ENCODE data around the gene KPNA4.
"Not testable (repeated sequence)": the region's sequence is repeated elsewhere in the genome, so short reads cannot be mapped to it uniquely, and the experiment has no call there.

Gene KPNA4

GRCh38 chr3:160516391-160516790 lies 49.0 kb downstream of the KPNA4 start:
- not testable (repeated sequence) for H3K4me2 ChIP-seq (ENCODE audit: low read length); H2BK5ac ChIP-seq (ENCODE audit: low read length); H3K18ac ChIP-seq (ENCODE audit: low read length); H3K4ac ChIP-seq (ENCODE audit: low read depth, low read length); H3K23ac ChIP-seq (ENCODE audit: low read length); H3K4me1 ChIP-seq (ENCODE audit: control insufficient read depth, low read depth, low read length); DNase-seq; H3K56ac ChIP-seq (ENCODE audit: low read length); H3K27me3 ChIP-seq (ENCODE audit: insufficient read depth, low read length, poor library complexity); H2BK15ac ChIP-seq (replicated peaks; ENCODE audit: low read depth); H3K36me3 ChIP-seq (ENCODE audit: control insufficient read depth, insufficient read depth, low read length); H4K5ac ChIP-seq (ENCODE audit: low read length); H2AK5ac ChIP-seq (ENCODE audit: low read length); H3K79me2 ChIP-seq (ENCODE audit: control insufficient read depth, insufficient read depth, low read length); H3K4me3 ChIP-seq (ENCODE audit: low read length); H4K8ac ChIP-seq (ENCODE audit: low read depth, low read length); H2BK120ac ChIP-seq (ENCODE audit: low read depth, low read length); H3K27ac ChIP-seq (ENCODE audit: low read depth, low read length); H3K9ac ChIP-seq (ENCODE audit: low read length); H3K79me1 ChIP-seq (ENCODE audit: low read length)
- WGBS (ENCODE audit: extremely low coverage, insufficient coverage, low lambda C conversion rate) = no CpG with 5 or more reads among the region's 2 CpGs

- H3K9ac ChIP-seq (ENCODE audit: low read length) = no peak overlapping the region
- H3K23ac ChIP-seq (ENCODE audit: low read length) = no peak overlapping the region
- no peak overlapping the region for H3K27ac ChIP-seq (ENCODE audit: low read depth, low read length)
- H2BK15ac ChIP-seq (replicated peaks; ENCODE audit: low read depth) = no peak overlapping the region
- no peak overlapping the region for H3K4me2 ChIP-seq (ENCODE audit: low read length)
- no peak overlapping the region for H2BK120ac ChIP-seq (ENCODE audit: low read depth, low read length)
- H3K4me3 ChIP-seq (ENCODE audit: low read length) = no peak overlapping the region
- no peak overlapping the region for H3K56ac ChIP-seq (ENCODE audit: low read length)
- H2AK5ac ChIP-seq (ENCODE audit: low read length) = no peak overlapping the region
- H3K36me3 ChIP-seq (ENCODE audit: control insufficient read depth, insufficient read depth, low read length) = peaks cover under 1% of the 10 kb centered on the region
- H3K79me2 ChIP-seq (ENCODE audit: control insufficient read depth, insufficient read depth, low read length) = no peaks in the 10 kb centered on the region
- no peaks in the 10 kb centered on the region for H3K27me3 ChIP-seq (ENCODE audit: insufficient read depth, low read length, poor library complexity)
- no peak overlapping the region for H3K4ac ChIP-seq (ENCODE audit: low read depth, low read length)
- no peak overlapping the region for H3K18ac ChIP-seq (ENCODE audit: low read length)
- H3K79me1 ChIP-seq (ENCODE audit: low read length) = no peaks in the 10 kb centered on the region
- H4K5ac ChIP-seq (ENCODE audit: low read length) = no peak overlapping the region
- no peak for DNase-seq
- H3K4me1 ChIP-seq (ENCODE audit: control insufficient read depth, low read depth, low read length) = no peaks in the 10 kb centered on the region
- WGBS (ENCODE audit: extremely low coverage, insufficient coverage, low lambda C conversion rate) = no CpG with 5 or more reads among the region's 3 CpGs
- H4K8ac ChIP-seq (ENCODE audit: low read depth, low read length) = no peak overlapping the region
- H2BK5ac ChIP-seq (ENCODE audit: low read length) = no peak overlapping the region
These were observed 64.0 kb downstream of the KPNA4 start for GRCh38 chr3:160501325-160501724.

- no peaks in the 10 kb centered on the region for H3K79me1 ChIP-seq (ENCODE audit: low read length)
- H4K5ac ChIP-seq (ENCODE audit: low read length) = no peak overlapping the region
- H3K27me3 ChIP-seq (ENCODE audit: insufficient read depth, low read length, poor library complexity) = no peaks in the 10 kb centered on the region
- peaks cover 1% of the 10 kb centered on the region for H3K4me1 ChIP-seq (ENCODE audit: control insufficient read depth, low read depth, low read length)
- DNase-seq = no peak
- no peak overlapping the region for H2AK5ac ChIP-seq (ENCODE audit: low read length)
- H3K23ac ChIP-seq (ENCODE audit: low read length) = no peak overlapping the region
- H3K36me3 ChIP-seq (ENCODE audit: control insufficient read depth, insufficient read depth, low read length) = no peaks in the 10 kb centered on the region
- H2BK15ac ChIP-seq (replicated peaks; ENCODE audit: low read depth) = no peak overlapping the region
- H2BK5ac ChIP-seq (ENCODE audit: low read length) = no peak overlapping the region
- no peak overlapping the region for H4K8ac ChIP-seq (ENCODE audit: low read depth, low read length)
- H3K4me2 ChIP-seq (ENCODE audit: low read length) = no peak overlapping the region
- H3K4ac ChIP-seq (ENCODE audit: low read depth, low read length) = no peak overlapping the region
- H3K4me3 ChIP-seq (ENCODE audit: low read length) = no peak overlapping the region
- no peak overlapping the region for H3K27ac ChIP-seq (ENCODE audit: low read depth, low read length)
- H3K9ac ChIP-seq (ENCODE audit: low read length) = no peak overlapping the region
- no peak overlapping the region for H2BK120ac ChIP-seq (ENCODE audit: low read depth, low read length)
- H3K79me2 ChIP-seq (ENCODE audit: control insufficient read depth, insufficient read depth, low read length) = no peaks in the 10 kb centered on the region
- WGBS (ENCODE audit: extremely low coverage, insufficient coverage, low lambda C conversion rate) = no CpG with 5 or more reads among the region's 1 CpG
- no peak overlapping the region for H3K18ac ChIP-seq (ENCODE audit: low read length)
- H3K56ac ChIP-seq (ENCODE audit: low read length) = no peak overlapping the region
These were observed 67.2 kb downstream of the KPNA4 start for GRCh38 chr3:160498202-160498601.

- Histone ChIP-seq H2BK15ac (replicated peaks; ENCODE audit: low read depth) (no peak overlapping the region), H3K4me2 (ENCODE audit: low read length) (no peak overlapping the region), H3K79me1 (ENCODE audit: low read length) (no peaks in the 10 kb centered on the region), H3K27me3 (ENCODE audit: insufficient read depth, low read length, poor library complexity) (no peaks in the 10 kb centered on the region), H3K18ac (ENCODE audit: low read length) (no peak overlapping the region), H3K79me2 (ENCODE audit: control insufficient read depth, insufficient read depth, low read length) (no peaks in the 10 kb centered on the region), H2BK120ac (ENCODE audit: low read depth, low read length) (no peak overlapping the region), H3K56ac (ENCODE audit: low read length) (no peak overlapping the region), H3K4ac (ENCODE audit: low read depth, low read length) (no peak overlapping the region), H4K5ac (ENCODE audit: low read length) (no peak overlapping the region), H2BK5ac (ENCODE audit: low read length) (no peak overlapping the region), H3K23ac (ENCODE audit: low read length) (no peak overlapping the region), H3K36me3 (ENCODE audit: control insufficient read depth, insufficient read depth, low read length) (no peaks in the 10 kb centered on the region), H3K27ac (ENCODE audit: low read depth, low read length) (no peak overlapping the region), H3K4me1 (ENCODE audit: control insufficient read depth, low read depth, low read length) (peaks cover 2% of the 10 kb centered on the region), H2AK5ac (ENCODE audit: low read length) (no peak overlapping the region), H3K9ac (ENCODE audit: low read length) (no peak overlapping the region), H3K4me3 (ENCODE audit: low read length) (no peak overlapping the region), H4K8ac (ENCODE audit: low read depth, low read length) (no peak overlapping the region)
- no peak for DNase-seq
These were observed 75.2 kb downstream of the KPNA4 start for GRCh38 chr3:160490166-160490565.

GRCh38 chr3:160486459-160486869 lies 78.9 kb downstream of the KPNA4 start:
- Histone ChIP-seq H3K4me2 (ENCODE audit: low read length) (no peak overlapping the region), H3K18ac (ENCODE audit: low read length) (no peak overlapping the region), H3K9ac (ENCODE audit: low read length) (no peak overlapping the region), H2AK5ac (ENCODE audit: low read length) (no peak overlapping the region), H3K4ac (ENCODE audit: low read depth, low read length) (no peak overlapping the region), H4K8ac (ENCODE audit: low read depth, low read length) (no peak overlapping the region), H3K23ac (ENCODE audit: low read length) (no peak overlapping the region), H4K5ac (ENCODE audit: low read length) (no peak overlapping the region), H3K27me3 (ENCODE audit: insufficient read depth, low read length, poor library complexity) (no peaks in the 10 kb centered on the region), H3K36me3 (ENCODE audit: control insufficient read depth, insufficient read depth, low read length) (no peaks in the 10 kb centered on the region), H2BK5ac (ENCODE audit: low read length) (no peak overlapping the region), H3K4me3 (ENCODE audit: low read length) (no peak overlapping the region), H3K79me2 (ENCODE audit: control insufficient read depth, insufficient read depth, low read length) (no peaks in the 10 kb centered on the region), H3K4me1 (ENCODE audit: control insufficient read depth, low read depth, low read length) (no peaks in the 10 kb centered on the region), H2BK120ac (ENCODE audit: low read depth, low read length) (no peak overlapping the region), H3K27ac (ENCODE audit: low read depth, low read length) (no peak overlapping the region), H2BK15ac (replicated peaks; ENCODE audit: low read depth) (no peak overlapping the region), H3K79me1 (ENCODE audit: low read length) (no peaks in the 10 kb centered on the region), H3K56ac (ENCODE audit: low read length) (no peak overlapping the region)
- WGBS (ENCODE audit: extremely low coverage, insufficient coverage, low lambda C conversion rate) = no CpG with 5 or more reads among the region's 2 CpGs
- DNase-seq = peak; percentile 37

GRCh38 chr3:160482796-160483195 lies 82.6 kb downstream of the KPNA4 start:
- H2BK120ac ChIP-seq (ENCODE audit: low read depth, low read length) = no peak overlapping the region
- no peak overlapping the region for H3K27ac ChIP-seq (ENCODE audit: low read depth, low read length)
- H3K79me2 ChIP-seq (ENCODE audit: control insufficient read depth, insufficient read depth, low read length) = no peaks in the 10 kb centered on the region
- no peaks in the 10 kb centered on the region for H3K36me3 ChIP-seq (ENCODE audit: control insufficient read depth, insufficient read depth, low read length)
- no peaks in the 10 kb centered on the region for H3K4me1 ChIP-seq (ENCODE audit: control insufficient read depth, low read depth, low read length)
- H4K8ac ChIP-seq (ENCODE audit: low read depth, low read length) = no peak overlapping the region
- H3K4ac ChIP-seq (ENCODE audit: low read depth, low read length) = no peak overlapping the region
- no peaks in the 10 kb centered on the region for H3K79me1 ChIP-seq (ENCODE audit: low read length)
- H2BK15ac ChIP-seq (replicated peaks; ENCODE audit: low read depth) = no peak overlapping the region
- H3K9ac ChIP-seq (ENCODE audit: low read length) = no peak overlapping the region
- H3K4me2 ChIP-seq (ENCODE audit: low read length) = no peak overlapping the region
- no peak overlapping the region for H3K4me3 ChIP-seq (ENCODE audit: low read length)
- WGBS (ENCODE audit: extremely low coverage, insufficient coverage, low lambda C conversion rate) = no CpG with 5 or more reads among the region's 3 CpGs
- no peak overlapping the region for H3K18ac ChIP-seq (ENCODE audit: low read length)
- H2AK5ac ChIP-seq (ENCODE audit: low read length) = no peak overlapping the region
- no peak for DNase-seq
- no peaks in the 10 kb centered on the region for H3K27me3 ChIP-seq (ENCODE audit: insufficient read depth, low read length, poor library complexity)
- no peak overlapping the region for H3K56ac ChIP-seq (ENCODE audit: low read length)
- H4K5ac ChIP-seq (ENCODE audit: low read length) = no peak overlapping the region
- H2BK5ac ChIP-seq (ENCODE audit: low read length) = no peak overlapping the region
- no peak overlapping the region for H3K23ac ChIP-seq (ENCODE audit: low read length)
